K562 (cell line): ENCODE results near the gene AP3B1. TPM values are rescaled to one million over a fixed set of nuclear protein-coding genes. Genes with fewer than 3 reads are reported as not detected.

ENCODE experiments used
- ATAC-seq: fragments of 200-7000 bp; cut with Tn5 transposase; 3 replicates; pipeline ENCODE4 v1.9.1; 2020; ENCODE audit warnings: moderate library complexity
- BruUV-seq: library from RNA; stranded (reverse); fragments of 400-500 nt; replicated peaks from 2 replicates; lab custom pipeline; 2021; lab: Mats Ljungman, UMichigan
- CTCF ChIA-PET: fragments of 300-600 bp; formaldehyde crosslinking; extraction: SDS; loops from one replicate; lab custom pipeline; 2021; ENCODE audit warnings: low intra/inter-chr PET ratio; lab: Yijun Ruan, JAX
- POLR2A ChIA-PET: fragments of 300-600, 350-650 bp; sonication (Branson Sonifier 250); formaldehyde crosslinking; extraction: SDS; loops from one replicate; lab custom pipeline; 2021; ENCODE audit warnings: antibody characterized with exemption, inconsistent platforms; lab: Yijun Ruan, JAX
- DNase-seq, 4 experiments: peaks; one replicate each; pipeline versions ENCODE4 v3.0.0 to v3.0.0-alpha.2; 2011 to 2018; ENCODE audit warnings: low spot score in 3 of 4, mixed read lengths in 3 of 4; ENCODE audit errors: extremely low read depth in 1 of 4
- FAIRE-seq: peaks from 2 replicates; lab custom pipeline; 2011; peaks lifted over from hg19 to GRCh38; lab: Jason Lieb, UNC
- H2AFZ ChIP-seq: 2 replicates; pipeline ENCODE4 v1.6.0; 2011; ENCODE audit warnings: low read depth, low read length, control low read depth, inconsistent platforms
- H3K27ac ChIP-seq: fragments of 200-600 bp; 3 replicates; pipeline ENCODE4 v1.8.0; 2011; ENCODE audit warnings: low read depth, mild to moderate bottlenecking, control low read depth, inconsistent platforms, low read length, moderate library complexity, mixed read lengths; ENCODE audit errors: extremely low read depth
- H3K27me3 ChIP-seq, 2 experiments: fragments of 300-600 bp in 1 of 2; 2 replicates in 1 of 2; 3 replicates in 1 of 2; pipeline versions ENCODE4 v1.6.0 to v1.8.0; 2011; ENCODE audit warnings: inconsistent platforms in 2 of 2, low read length in 2 of 2, mild to moderate bottlenecking in 1 of 2, mixed read lengths in 1 of 2, moderate library complexity in 1 of 2; ENCODE audit not compliant: control insufficient read depth in 2 of 2, insufficient read depth in 2 of 2
- H3K36me3 ChIP-seq: fragments of 300-600 bp; 3 replicates; pipeline ENCODE4 v1.8.0; 2011; ENCODE audit warnings: mild to moderate bottlenecking, low read length, inconsistent platforms; ENCODE audit not compliant: control insufficient read depth, insufficient read depth
- H3K4me1 ChIP-seq, 2 experiments: fragments of 200-600 bp in 1 of 2; replicated peaks in 1 of 2; 2 replicates in 1 of 2; 3 replicates in 1 of 2; pipeline versions ENCODE4 v1.5.1 to v1.8.0; 2011; ENCODE audit warnings: inconsistent platforms in 2 of 2, low read length in 2 of 2, mild to moderate bottlenecking in 1 of 2, mixed read lengths in 1 of 2, moderate library complexity in 1 of 2; ENCODE audit not compliant: control insufficient read depth in 2 of 2, insufficient read depth in 2 of 2
- H3K4me2 ChIP-seq: 2 replicates; pipeline ENCODE4 v1.6.1; 2011; ENCODE audit warnings: low read length, control low read depth, inconsistent platforms, mixed read lengths; ENCODE audit not compliant: insufficient read depth
- H3K4me3 ChIP-seq: fragments of 200-600 bp; sonication (generic), shearing (Covaris generic); 2 replicates; pipeline ENCODE4 v1.5.1; 2016; ENCODE audit warnings: control low read depth, inconsistent platforms
- H3K79me2 ChIP-seq: fragments of 200-600 bp; 3 replicates; pipeline ENCODE4 v1.8.0; 2011; ENCODE audit warnings: low read length, inconsistent platforms; ENCODE audit not compliant: control insufficient read depth, insufficient read depth
- H3K9ac ChIP-seq, 2 experiments: 2 replicates each; pipeline versions ENCODE4 v1.6.0 to v1.6.1; 2011; ENCODE audit warnings: low read depth in 2 of 2, low read length in 2 of 2, control low read depth in 1 of 2, inconsistent platforms in 1 of 2, mild to moderate bottlenecking in 1 of 2, mixed read lengths in 1 of 2; ENCODE audit not compliant: insufficient read depth in 1 of 2
- H3K9me1 ChIP-seq: one replicate; pipeline ENCODE4 v1.6.0; 2011; ENCODE audit warnings: inconsistent platforms, mild to moderate bottlenecking, low read length, moderate library complexity; ENCODE audit not compliant: control insufficient read depth, insufficient read depth
- H3K9me3 ChIP-seq: replicated peaks from 2 replicates; pipeline ENCODE4 v1.5.1; 2011; ENCODE audit warnings: low read depth, low read length, inconsistent platforms; ENCODE audit not compliant: control insufficient read depth, insufficient read depth
- H4K20me1 ChIP-seq: replicated peaks from 2 replicates; pipeline ENCODE4 v1.6.1; 2011; ENCODE audit warnings: low read length, inconsistent platforms, mixed read lengths; ENCODE audit not compliant: control insufficient read depth, insufficient read depth
- CREBBP ChIP-seq: IDR thresholded peaks from one replicate; pipeline ENCODE4 v1.6.1; 2012; ENCODE audit warnings: low read depth, mild to moderate bottlenecking, control low read depth, inconsistent platforms, low read length
- CTBP1 ChIP-seq: fragments of 450-650 bp; IDR thresholded peaks from 2 replicates; pipeline ENCODE4 v1.6.1; 2016; ENCODE audit warnings: borderline replicate concordance
- DIDO1 ChIP-seq: fragments of 450-650 bp; IDR thresholded peaks from 2 replicates; pipeline ENCODE4 v1.6.1; 2016; ENCODE audit warnings: low read depth, missing biosample characterization, missing genetic modification characterization
- ELF2 ChIP-seq: fragments of 250-450 bp; sonication (Bioruptor Pico); IDR thresholded peaks from 2 replicates; pipeline ENCODE4 v1.5.0; 2021; ENCODE audit warnings: mild to moderate bottlenecking
- IFI16 ChIP-seq: fragments of 250-450 bp; sonication (Bioruptor Pico); IDR thresholded peaks from 2 replicates; pipeline ENCODE4 v2.1.2; 2022; ENCODE audit warnings: mild to moderate bottlenecking, inconsistent platforms
- KLF16 ChIP-seq: IDR thresholded peaks from 2 replicates; pipeline ENCODE4 v1.6.1; 2016; ENCODE audit warnings: antibody characterized with exemption
- LCOR ChIP-seq: sonication (generic); formaldehyde crosslinking; IDR thresholded peaks from 2 replicates; pipeline ENCODE4 v1.8.0; 2022; ENCODE audit warnings: mild to moderate bottlenecking, missing genetic modification reagents
- PHB ChIP-seq: fragments of 250-450 bp; sonication (Bioruptor Pico); IDR thresholded peaks from 2 replicates; pipeline ENCODE4 v1.5.0; 2021
- POLR3A ChIP-seq: IDR thresholded peaks from 2 replicates; pipeline ENCODE4 v1.6.1; 2011; ENCODE audit warnings: borderline replicate concordance, mild to moderate bottlenecking, moderate library complexity; ENCODE audit not compliant: insufficient read length, insufficient read depth; ENCODE audit errors: extremely low read depth
- RB1 ChIP-seq: fragments of 450-650 bp; IDR thresholded peaks from 2 replicates; pipeline ENCODE4 v1.6.1; 2017; ENCODE audit warnings: low read depth, mild to moderate bottlenecking
- ZNF212 ChIP-seq: fragments of 450-650 bp; formaldehyde crosslinking; IDR thresholded peaks from 2 replicates; pipeline ENCODE4 v1.4.0; 2020; ENCODE audit warnings: mild to moderate bottlenecking
- ZNF3 ChIP-seq: fragments of 250-450 bp; sonication (Bioruptor Pico); IDR thresholded peaks from 2 replicates; pipeline ENCODE4 v1.5.0; 2021; ENCODE audit warnings: mild to moderate bottlenecking, moderate library complexity
- WGBS: fragments of 100-300 bp; shearing (Covaris generic); methylation state at CpG from one replicate; pipeline ENCODE4 v1.1.6; 2016; ENCODE audit warnings: low coverage, mixed read lengths; ENCODE audit not compliant: insufficient coverage; ENCODE audit errors: missing lambda C conversion rate; 5-methylcytosine and 5-hydroxymethylcytosine counted together
- in situ Hi-C: fragments of 300-500 bp; cut with MboI; formaldehyde crosslinking; loops from 4 replicates; pipeline ENCODE4 v1.15.0; 2018; ENCODE audit warnings: inconsistent platforms, mixed read lengths
- intact Hi-C: fragments of 100-400 bp; cut with micrococcal nuclease; formaldehyde crosslinking; loops from 2 replicates; pipeline ENCODE4 v1.14.2; 2022
- polyA plus RNA-seq, 8 experiments: library from polyadenylated mRNA; depleted of rRNA in 4 of 8; stranded (reverse) in 5 of 8; unstranded in 3 of 8; fragments of >200 nt; fragmentation: Nextera tagmentation in 2 of 8; fragmentation: Illumina TruSeq in 1 of 8; extraction: Ambion mirVana in 2 of 8; extraction: Trizol in 1 of 8; gene quantifications; 2 replicates each; pipeline versions ENCODE4 v1.2.1 to v1.2.3, GENCODE V29; 2011 to 2014; ENCODE audit warnings: inconsistent platforms in 1 of 8, missing spikeins in 1 of 8
- total RNA-seq, 7 experiments: library from RNA; depleted of rRNA in 6 of 7; stranded (reverse); fragments of >200 nt in 6 of 7; fragmentation: Illumina TruSeq in 2 of 7; extraction: Trizol in 2 of 7; gene quantifications; 2 replicates each; pipeline versions ENCODE4 v1.2.1 to v1.2.3, GENCODE V29; 2011 to 2021; ENCODE audit warnings: low replicate concordance in 1 of 7
- TF ChIP-seq, protein P1 (sequence below): fragments of 200-800 bp; sonication (Bioruptor generic); IDR thresholded peaks from 2 replicates; pipeline ENCODE4 v1.6.1; 2017; ENCODE audit warnings: missing genetic modification characterization, missing compliant biosample characterization
- TF ChIP-seq, protein P2 (sequence below): IDR thresholded peaks from 2 replicates; pipeline ENCODE4 v1.6.1; 2016; ENCODE audit warnings: missing genetic modification characterization, missing compliant biosample characterization
- TF ChIP-seq, protein P3 (sequence below): IDR thresholded peaks from 2 replicates; pipeline ENCODE4 v1.6.1; 2012; ENCODE audit warnings: low read depth, low read length, improper control_type of control experiment, borderline replicate concordance

Gene AP3B1
- total and polyA plus RNA-seq, 9 of the 15 experiments (the other 6 are each of a cell fraction or from before 2014, with no cell fraction given): 21.1 to 61.8 (median 42.2) TPM

DNA sequence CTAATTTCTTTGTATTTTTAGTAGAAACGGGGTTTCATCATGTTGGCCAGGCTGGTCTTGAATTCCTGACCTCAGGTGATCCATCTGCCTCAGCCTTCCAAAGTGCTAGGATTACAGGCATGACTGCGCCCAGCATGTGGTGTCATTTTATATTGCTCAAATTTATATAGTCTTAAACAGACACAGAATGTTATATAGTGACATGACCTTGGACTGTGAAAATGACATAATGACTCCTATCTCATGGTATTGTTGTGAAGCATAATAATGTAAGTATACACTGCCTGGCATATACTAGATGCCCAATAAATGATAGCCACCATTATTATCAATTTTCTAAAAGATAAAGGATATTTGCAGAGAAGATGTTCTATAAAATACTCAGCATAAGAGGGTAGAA lies 341.1 kb downstream of the AP3B1 start (continued):
- TF ChIP-seq, protein P1, sequence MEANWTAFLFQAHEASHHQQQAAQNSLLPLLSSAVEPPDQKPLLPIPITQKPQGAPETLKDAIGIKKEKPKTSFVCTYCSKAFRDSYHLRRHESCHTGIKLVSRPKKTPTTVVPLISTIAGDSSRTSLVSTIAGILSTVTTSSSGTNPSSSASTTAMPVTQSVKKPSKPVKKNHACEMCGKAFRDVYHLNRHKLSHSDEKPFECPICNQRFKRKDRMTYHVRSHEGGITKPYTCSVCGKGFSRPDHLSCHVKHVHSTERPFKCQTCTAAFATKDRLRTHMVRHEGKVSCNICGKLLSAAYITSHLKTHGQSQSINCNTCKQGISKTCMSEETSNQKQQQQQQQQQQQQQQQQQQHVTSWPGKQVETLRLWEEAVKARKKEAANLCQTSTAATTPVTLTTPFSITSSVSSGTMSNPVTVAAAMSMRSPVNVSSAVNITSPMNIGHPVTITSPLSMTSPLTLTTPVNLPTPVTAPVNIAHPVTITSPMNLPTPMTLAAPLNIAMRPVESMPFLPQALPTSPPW (CRISPR knock-in tag): no peak
- TF ChIP-seq POLR3A: no peak
- TF ChIP-seq, protein P2, sequence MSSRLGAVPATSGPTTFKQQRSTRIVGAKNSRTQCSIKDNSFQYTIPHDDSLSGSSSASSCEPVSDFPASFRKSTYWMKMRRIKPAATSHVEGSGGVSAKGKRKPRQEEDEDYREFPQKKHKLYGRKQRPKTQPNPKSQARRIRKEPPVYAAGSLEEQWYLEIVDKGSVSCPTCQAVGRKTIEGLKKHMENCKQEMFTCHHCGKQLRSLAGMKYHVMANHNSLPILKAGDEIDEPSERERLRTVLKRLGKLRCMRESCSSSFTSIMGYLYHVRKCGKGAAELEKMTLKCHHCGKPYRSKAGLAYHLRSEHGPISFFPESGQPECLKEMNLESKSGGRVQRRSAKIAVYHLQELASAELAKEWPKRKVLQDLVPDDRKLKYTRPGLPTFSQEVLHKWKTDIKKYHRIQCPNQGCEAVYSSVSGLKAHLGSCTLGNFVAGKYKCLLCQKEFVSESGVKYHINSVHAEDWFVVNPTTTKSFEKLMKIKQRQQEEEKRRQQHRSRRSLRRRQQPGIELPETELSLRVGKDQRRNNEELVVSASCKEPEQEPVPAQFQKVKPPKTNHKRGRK (tag): no peak

DNA sequence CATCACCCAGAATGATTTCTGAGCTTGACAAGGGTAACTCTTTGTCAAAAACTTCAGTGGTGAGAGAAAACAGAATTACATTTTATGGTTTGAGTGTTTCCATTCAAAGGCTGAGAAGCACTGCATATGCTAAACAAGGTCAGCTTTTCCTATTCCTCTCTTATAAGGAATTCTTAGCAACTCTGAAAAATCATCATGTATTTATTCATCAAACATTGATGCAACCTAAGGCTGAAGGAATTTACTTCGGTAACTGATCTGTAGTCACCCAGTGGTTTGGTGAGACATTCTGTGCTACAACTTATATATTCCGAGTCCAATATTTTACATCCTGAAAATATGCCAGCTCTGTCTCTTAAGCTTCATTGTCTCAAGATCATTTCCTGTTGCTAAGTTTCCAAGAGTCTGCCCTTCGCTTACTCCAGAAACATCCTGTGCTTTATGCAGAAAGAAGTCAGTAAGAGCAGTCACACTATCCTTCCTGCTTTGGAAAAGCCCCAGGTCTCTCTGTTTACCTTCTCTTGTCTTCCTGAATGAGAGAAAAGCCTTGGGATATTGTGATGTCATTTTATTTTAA lies 341.8 kb downstream of the AP3B1 start:
- H3K9me3 ChIP-seq: no peaks in the 10 kb centered on the region
- H3K9me1 ChIP-seq: no peaks in the 10 kb centered on the region
- peaks cover 14 to 16% of the 10 kb centered on the region in 2 experiments for H3K27me3 ChIP-seq
- H3K36me3 ChIP-seq: no peaks in the 10 kb centered on the region
- ATAC-seq (no peak), DNase-seq (no peak), FAIRE-seq (no peak)
- ChIA-PET CTCF (no interaction called here), POLR2A (no interaction called here)
- intact Hi-C loops: no loop called here
- no peaks in the 10 kb centered on the region for H3K79me2 ChIP-seq
- BruUV-seq: no TSS peak
- no peak overlapping the region for H3K4me3 ChIP-seq
- no peak overlapping the region for H3K27ac ChIP-seq
- H3K4me2 ChIP-seq: no peak overlapping the region
- WGBS: 2% methylated on average over 3 of the region's 3 CpGs
- no peak overlapping the region for H2AFZ ChIP-seq
- in situ Hi-C loops: loop anchor here (10.0 kb wide), 1 partner anchor 298 kb away; no protein-coding TSS in a partner anchor
- no peaks in the 10 kb centered on the region for H4K20me1 ChIP-seq
- peaks cover 0 to 4% of the 10 kb centered on the region in 2 experiments; a peak in 1 of 5 replicates for H3K4me1 ChIP-seq
- H3K9ac ChIP-seq: no peak overlapping the region
- TF ChIP-seq ELF2 (CRISPR knock-in tag) (no peak), ZNF3 (CRISPR knock-in tag) (no peak), DIDO1 (tag) (no peak), KLF16 (no peak), CREBBP (no peak), ZNF212 (CRISPR knock-in tag) (no peak), IFI16 (CRISPR knock-in tag) (no peak), PHB (CRISPR knock-in tag) (no peak), CTBP1 (no peak), LCOR (CRISPR knock-in tag) (no peak), RB1 (no peak)
- TF ChIP-seq, protein P3, sequence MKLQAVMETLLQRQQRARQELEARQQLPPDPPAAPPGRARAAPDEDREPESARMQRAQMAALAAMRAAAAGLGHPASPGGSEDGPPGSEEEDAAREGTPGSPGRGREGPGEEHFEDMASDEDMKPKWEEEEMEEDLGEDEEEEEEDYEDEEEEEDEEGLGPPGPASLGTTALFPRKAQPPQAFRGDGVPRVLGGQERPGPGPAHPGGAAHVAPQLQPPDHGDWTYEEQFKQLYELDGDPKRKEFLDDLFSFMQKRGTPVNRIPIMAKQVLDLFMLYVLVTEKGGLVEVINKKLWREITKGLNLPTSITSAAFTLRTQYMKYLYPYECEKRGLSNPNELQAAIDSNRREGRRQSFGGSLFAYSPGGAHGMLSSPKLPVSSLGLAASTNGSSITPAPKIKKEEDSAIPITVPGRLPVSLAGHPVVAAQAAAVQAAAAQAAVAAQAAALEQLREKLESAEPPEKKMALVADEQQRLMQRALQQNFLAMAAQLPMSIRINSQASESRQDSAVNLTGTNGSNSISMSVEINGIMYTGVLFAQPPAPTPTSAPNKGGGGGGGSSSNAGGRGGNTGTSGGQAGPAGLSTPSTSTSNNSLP: no peak
